ENCODE results near the gene FHAD1. TPM values are rescaled to one million over a fixed set of nuclear protein-coding genes. Genes with fewer than 3 reads are reported as not detected.

FHAD1 gene
- total and polyA plus RNA-seq, 9 of the 15 experiments (the other 6 are each of a cell fraction or from before 2014, with no cell fraction given), result 0.32 to 2.1 (median 1.5) TPM; not detected in 1

GRCh38 chr1:15236321-15236721 lies 10.7 kb upstream of the FHAD1 start (continued):
- TF ChIP-seq PREB (CRISPR knock-in tag; IDR thresholded peaks at IDR 0.05), result no peak
- TF ChIP-seq ZNF311 (CRISPR knock-in tag; IDR thresholded peaks at IDR 0.05), result no peak
- no peak for TF ChIP-seq BCOR (IDR thresholded peaks at IDR 0.05)
- TF ChIP-seq ZBTB11 (CRISPR knock-in tag; IDR thresholded peaks at IDR 0.05), result peak in 1 of 3 experiments; percentile 27; a peak in 1 of 6 replicates
- TF ChIP-seq CAMTA2 (CRISPR knock-in tag; conservative IDR thresholded peaks at IDR 0.05), result no peak
- no peak for TF ChIP-seq CBX2 (IDR thresholded peaks at IDR 0.05; ENCODE audit: insufficient read depth, low read length, poor library complexity, severe bottlenecking)
- TF ChIP-seq HNRNPL (IDR thresholded peaks at IDR 0.05; ENCODE audit: low read depth, low read length), result no peak
- TF ChIP-seq ATF2 (CRISPR knock-in tag; IDR thresholded peaks at IDR 0.05), result no peak
- no peak for TF ChIP-seq MTA3 (IDR thresholded peaks at IDR 0.05; ENCODE audit: borderline replicate concordance)
- TF ChIP-seq SFPQ (IDR thresholded peaks at IDR 0.05; ENCODE audit: low read depth, low read length), result no peak
- no peak for TF ChIP-seq ZNF717 (CRISPR knock-in tag; IDR thresholded peaks at IDR 0.05)
- no peak for TF ChIP-seq CCAR2 (IDR thresholded peaks at IDR 0.05; ENCODE audit: low read depth, low read length)
- no peak for TF ChIP-seq ZNF324 (CRISPR knock-in tag; IDR thresholded peaks at IDR 0.05)
- no peak for TF ChIP-seq MYC (IDR thresholded peaks at IDR 0.05; ENCODE audit: low read depth, low read length)
- TF ChIP-seq MYC (CRISPR knock-in tag; IDR thresholded peaks at IDR 0.05; ENCODE audit: borderline replicate concordance, low read depth), result 0 out of 2 replicates have a peak, but pooled peaks have one; percentile 16
- no peak for TF ChIP-seq ZNF449 (CRISPR knock-in tag; IDR thresholded peaks at IDR 0.05)
- TF ChIP-seq ELF2 (CRISPR knock-in tag; IDR thresholded peaks at IDR 0.05), result no peak

Data from K562 (cell line).